Natural killer cell (primary cell): ENCODE data around the gene NR1I2. TPM values are rescaled to one million over a fixed set of nuclear protein-coding genes. Genes with fewer than 3 reads are reported as not detected.
A peak's percentile ranks its signal among the peaks of the same experiment; 100 is the strongest.

Experiments
- ATAC-seq, 3 donors: fragments of 150-1000 bp in 2 of 3; fragments of 200-7000 bp in 1 of 3; cut with Tn5 transposase; 1 replicate in 1 of 3; 2 replicates in 2 of 3; pipeline ENCODE4 v1.10.0; 2021; ENCODE audit warnings: mild to moderate bottlenecking in 2 of 3, moderate library complexity in 2 of 3
- DNase-seq, 2 donors: peaks; one replicate each; pipeline versions ENCODE4 v3.0.0 to v3.0.0-alpha.2; 2013 to 2021; ENCODE audit warnings: mixed read lengths in 1 of 2
- H3K27ac ChIP-seq: one replicate; pipeline ENCODE4 v1.5.1; 2013; ENCODE audit warnings: mild to moderate bottlenecking, low read length
- H3K27me3 ChIP-seq: one replicate; pipeline ENCODE4 v1.6.1; 2013; ENCODE audit warnings: low read length; ENCODE audit not compliant: control insufficient read depth, insufficient read depth
- H3K36me3 ChIP-seq: one replicate; pipeline ENCODE4 v1.6.1; 2013; ENCODE audit warnings: low read length; ENCODE audit not compliant: control insufficient read depth, insufficient read depth
- H3K4me1 ChIP-seq: one replicate; pipeline ENCODE4 v1.6.1; 2013; ENCODE audit warnings: low read length; ENCODE audit not compliant: control insufficient read depth, insufficient read depth
- H3K4me3 ChIP-seq: one replicate; pipeline ENCODE4 v1.5.1; 2013; ENCODE audit warnings: low read length
- H3K9me3 ChIP-seq: one replicate; pipeline ENCODE4 v1.6.1; 2013; ENCODE audit warnings: low read length; ENCODE audit not compliant: control insufficient read depth, insufficient read depth
- H3K27ac Mint-ChIP-seq, 2 donors: one replicate each; pipeline ENCODE4 v1.8.0; 2022; ENCODE audit warnings: mild to moderate bottlenecking in 2 of 2, mixed read lengths in 2 of 2, moderate library complexity in 1 of 2
- H3K27me3 Mint-ChIP-seq, 2 donors: one replicate each; pipeline ENCODE4 v1.8.0; 2022; ENCODE audit warnings: low read depth in 2 of 2, mixed read lengths in 2 of 2
- H3K36me3 Mint-ChIP-seq: one replicate; pipeline ENCODE4 v1.8.0; 2022; ENCODE audit warnings: mixed read lengths
- H3K4me1 Mint-ChIP-seq, 2 donors: one replicate each; pipeline ENCODE4 v1.8.0; 2022; ENCODE audit warnings: mixed read lengths in 2 of 2
- H3K4me3 Mint-ChIP-seq: one replicate; pipeline ENCODE4 v1.8.0; 2022; ENCODE audit warnings: mild to moderate bottlenecking, moderate library complexity, mixed read lengths
- H3K9me3 Mint-ChIP-seq, 2 donors: one replicate each; pipeline ENCODE4 v1.8.0; 2022; ENCODE audit warnings: mixed read lengths in 2 of 2
- WGBS: methylation state at CpG from one replicate; pipeline ENCODE4 v1.1.7; 2013; ENCODE audit warnings: missing lambda C conversion rate; ENCODE audit not compliant: insufficient coverage; 5-methylcytosine and 5-hydroxymethylcytosine counted together
- intact Hi-C: fragments of 100-400 bp; cut with micrococcal nuclease; formaldehyde crosslinking; loops from one replicate; pipeline ENCODE4 v1.14.2; 2022
- total RNA-seq, 4 donors: library from RNA; stranded (reverse); fragments of 120-200 nt in 1 of 4; gene quantifications; one replicate each; pipeline versions ENCODE4 v1.2.3 to v1.2.4, GENCODE V29; 2013 to 2022
- TF ChIP-seq, protein P1 (sequence below): fragments of 200-600 bp; IDR thresholded peaks from one replicate; pipeline ENCODE4 v1.8.0; 2022; ENCODE audit warnings: antibody characterized with exemption

Gene NR1I2
- total RNA-seq, 3 donors from 2014 or later (not counting 1 experiment from before 2014, with no cell fraction given), result 0.13 to 0.25 (median 0.16) TPM

DNA sequence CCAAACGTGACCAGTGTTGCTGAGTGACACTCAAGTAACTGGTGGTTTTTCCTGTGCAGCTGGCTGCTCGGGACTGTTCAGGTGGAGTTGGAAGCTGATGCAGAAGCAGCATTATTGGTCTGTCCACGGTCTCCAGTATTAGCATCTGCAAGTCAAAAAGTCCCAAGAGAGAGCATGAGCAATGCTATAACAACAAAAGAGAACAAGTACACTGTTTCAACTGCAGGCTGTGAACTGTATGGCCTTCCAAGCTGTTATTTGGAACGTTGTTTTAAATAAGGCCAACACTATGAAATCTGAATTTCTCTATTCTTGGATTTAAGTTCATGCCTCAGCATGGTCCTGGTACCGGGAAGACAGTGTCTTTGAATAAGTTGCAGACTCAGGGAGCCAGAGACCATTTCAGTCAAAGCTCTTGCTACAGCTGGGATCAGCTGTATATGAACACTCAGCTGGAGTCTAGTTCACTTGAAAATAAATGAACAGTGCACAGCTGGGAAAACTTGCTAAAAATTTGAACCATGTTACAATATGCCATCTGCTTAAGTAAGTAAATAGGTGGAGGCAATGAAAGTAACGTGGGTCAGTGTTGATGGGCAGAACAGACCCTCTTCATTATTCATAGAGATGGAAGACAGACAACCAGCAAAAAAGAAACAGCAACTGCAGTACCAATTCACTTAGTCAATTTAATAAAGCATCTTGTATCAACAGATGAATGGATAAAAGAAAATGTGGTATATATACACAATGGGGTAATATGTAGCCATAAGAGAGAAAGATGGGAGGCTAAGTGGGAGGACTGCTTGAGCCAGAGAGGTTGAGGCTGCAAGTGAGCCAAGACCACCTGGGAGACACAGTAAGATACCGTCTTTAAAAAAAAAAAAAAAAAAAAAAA lies 45.1 kb downstream of the NR1I2 start:
- DNase-seq (no peak), ATAC-seq (no peak)
- Histone ChIP-seq H3K27me3 (no peaks in the 10 kb centered on the region), H3K36me3 (peaks cover 10% of the 10 kb centered on the region), H3K9me3 (no peaks in the 10 kb centered on the region), H3K27ac (no peak overlapping the region), H3K4me3 (no peak overlapping the region), H3K4me1 (no peaks in the 10 kb centered on the region)
- H3K27ac Mint-ChIP-seq, result no peak overlapping the region
- no peaks in the 10 kb centered on the region for H3K27me3 Mint-ChIP-seq
- intact Hi-C loops, result no loop called here
- no peak overlapping the region for H3K4me3 Mint-ChIP-seq
- H3K9me3 Mint-ChIP-seq, result no peaks in the 10 kb centered on the region
- H3K36me3 Mint-ChIP-seq, result no peaks in the 10 kb centered on the region
- H3K4me1 Mint-ChIP-seq, result peaks cover 20 to 36% of the 10 kb centered on the region in 2 donors
- TF ChIP-seq, protein P1, sequence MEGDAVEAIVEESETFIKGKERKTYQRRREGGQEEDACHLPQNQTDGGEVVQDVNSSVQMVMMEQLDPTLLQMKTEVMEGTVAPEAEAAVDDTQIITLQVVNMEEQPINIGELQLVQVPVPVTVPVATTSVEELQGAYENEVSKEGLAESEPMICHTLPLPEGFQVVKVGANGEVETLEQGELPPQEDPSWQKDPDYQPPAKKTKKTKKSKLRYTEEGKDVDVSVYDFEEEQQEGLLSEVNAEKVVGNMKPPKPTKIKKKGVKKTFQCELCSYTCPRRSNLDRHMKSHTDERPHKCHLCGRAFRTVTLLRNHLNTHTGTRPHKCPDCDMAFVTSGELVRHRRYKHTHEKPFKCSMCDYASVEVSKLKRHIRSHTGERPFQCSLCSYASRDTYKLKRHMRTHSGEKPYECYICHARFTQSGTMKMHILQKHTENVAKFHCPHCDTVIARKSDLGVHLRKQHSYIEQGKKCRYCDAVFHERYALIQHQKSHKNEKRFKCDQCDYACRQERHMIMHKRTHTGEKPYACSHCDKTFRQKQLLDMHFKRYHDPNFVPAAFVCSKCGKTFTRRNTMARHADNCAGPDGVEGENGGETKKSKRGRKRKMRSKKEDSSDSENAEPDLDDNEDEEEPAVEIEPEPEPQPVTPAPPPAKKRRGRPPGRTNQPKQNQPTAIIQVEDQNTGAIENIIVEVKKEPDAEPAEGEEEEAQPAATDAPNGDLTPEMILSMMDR, result no peak
- 95% methylated on average over 6 of the region's 7 CpGs for WGBS

- H3K9me3 Mint-ChIP-seq, result no peaks in the 10 kb centered on the region
- ATAC-seq, result no peak
- no peak for DNase-seq
- H3K36me3 Mint-ChIP-seq, result no peaks in the 10 kb centered on the region
- H3K9me3 ChIP-seq, result no peaks in the 10 kb centered on the region
- peaks cover 10% of the 10 kb centered on the region for H3K36me3 ChIP-seq
- peaks cover 35 to 46% of the 10 kb centered on the region in 2 donors for H3K4me1 Mint-ChIP-seq
- no peaks in the 10 kb centered on the region for H3K27me3 Mint-ChIP-seq
- H3K27ac ChIP-seq, result no peak overlapping the region
- no peak overlapping the region for H3K4me3 ChIP-seq
- no peaks in the 10 kb centered on the region for H3K27me3 ChIP-seq
- WGBS, result 100% methylated on average over 2 of the region's 2 CpGs
- no peaks in the 10 kb centered on the region for H3K4me1 ChIP-seq
- peak overlapping the region in 1 of 2 donors; percentile 30 for H3K27ac Mint-ChIP-seq
- TF ChIP-seq, protein P1, result no peak
- intact Hi-C loops, result no loop called here
- no peak overlapping the region for H3K4me3 Mint-ChIP-seq
These were observed 47.5 kb downstream of the NR1I2 start for GRCh38 chr3:119829420-119829819.

DNA sequence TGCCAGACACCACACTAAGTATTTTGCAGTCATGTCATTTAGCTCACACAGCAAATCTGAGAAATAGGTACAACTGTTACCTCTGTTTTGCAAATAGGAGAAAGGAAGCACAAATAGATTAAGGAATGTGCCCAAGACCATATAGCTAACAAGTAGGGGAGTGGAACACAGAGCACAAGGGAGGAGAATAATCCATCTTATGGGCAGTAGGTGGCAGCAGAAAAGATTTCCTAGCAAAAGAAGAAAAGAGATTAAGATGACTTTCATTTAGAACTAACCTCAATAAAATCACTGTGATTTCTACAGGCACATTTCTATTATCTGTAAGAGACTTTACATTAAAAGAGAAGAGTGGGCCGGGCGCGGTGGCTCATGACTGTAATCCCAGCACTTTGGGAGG lies 49.1 kb downstream of the NR1I2 start:
- no peaks in the 10 kb centered on the region for H3K9me3 ChIP-seq
- no peak for ATAC-seq

More for the DNA sequence above, 49.1 kb downstream of the NR1I2 start:
- Mint-ChIP-seq H3K4me1 (peaks cover 45 to 51% of the 10 kb centered on the region in 2 donors), H3K9me3 (no peaks in the 10 kb centered on the region), H3K4me3 (no peak overlapping the region), H3K27me3 (no peaks in the 10 kb centered on the region), H3K27ac (peak overlapping the region in 1 of 2 donors; percentile 2), H3K36me3 (no peaks in the 10 kb centered on the region)
- no peak for DNase-seq
- H3K4me3 ChIP-seq, result no peak overlapping the region
- WGBS, result 97% methylated on average over 3 of the region's 3 CpGs
- H3K4me1 ChIP-seq, result no peaks in the 10 kb centered on the region
- intact Hi-C loops, result no loop called here
- no peaks in the 10 kb centered on the region for H3K27me3 ChIP-seq
- peaks cover 4% of the 10 kb centered on the region for H3K36me3 ChIP-seq
- TF ChIP-seq, protein P1, result no peak
- no peak overlapping the region for H3K27ac ChIP-seq
